Esophagus muscularis mucosa (tissue), 4 donors: ENCODE data around the gene USP24. TPM values are rescaled to one million over a fixed set of nuclear protein-coding genes. Genes with fewer than 3 reads are reported as not detected.
A peak's percentile ranks its signal among the peaks of the same experiment; 100 is the strongest.

Experiments used
- DNase-seq: peaks from one replicate; pipeline ENCODE4 v3.0.0-alpha.2; 2017; ENCODE audit errors: extremely low spot score
- H3K27ac ChIP-seq, 4 donors: fragments of 200-600 bp; sonication (generic); replicated peaks in 1 of 4; 1 replicate in 3 of 4; 2 replicates in 1 of 4; pipeline ENCODE4 v1.5.1; 2016 to 2019; ENCODE audit warnings: mild to moderate bottlenecking in 1 of 4
- H3K27me3 ChIP-seq, 4 donors: fragments of 200-600 bp; sonication (generic); one replicate each; pipeline versions ENCODE4 v1.5.1 to v1.6.0; 2016 to 2019
- H3K36me3 ChIP-seq, 4 donors: fragments of 200-600 bp; sonication (generic); one replicate each; pipeline ENCODE4 v1.5.1; 2016 to 2019
- H3K4me1 ChIP-seq, 4 donors: fragments of 200-600 bp; sonication (generic); one replicate each; pipeline ENCODE4 v1.5.1; 2016 to 2019
- H3K4me3 ChIP-seq, 4 donors: fragments of 200-600 bp; sonication (generic); 1 replicate in 2 of 4; 2 replicates in 2 of 4; pipeline ENCODE4 v1.5.1; 2016 to 2019; ENCODE audit warnings: mild to moderate bottlenecking in 4 of 4, moderate library complexity in 1 of 4
- H3K9me3 ChIP-seq, 4 donors: fragments of 200-600 bp; sonication (generic); 1 replicate in 3 of 4; 2 replicates in 1 of 4; pipeline ENCODE4 v1.5.1; 2016 to 2019
- CTCF ChIP-seq, 3 experiments: fragments of 200-600 bp in 2 of 3; fragments of 450-650 bp in 1 of 3; sonication (generic) in 2 of 3; IDR thresholded peaks; one replicate each; pipeline ENCODE4 v1.5.1; 2017 to 2019; ENCODE audit warnings: antibody characterized with exemption in 3 of 3, mild to moderate bottlenecking in 2 of 3, moderate library complexity in 1 of 3
- EP300 ChIP-seq: sonication (generic); formaldehyde crosslinking; IDR thresholded peaks from one replicate; pipeline ENCODE4 v1.6.1; 2017; ENCODE audit warnings: antibody characterized with exemption
- POLR2A ChIP-seq: fragments of 450-650 bp; IDR thresholded peaks from one replicate; pipeline ENCODE4 v1.6.1; 2017; ENCODE audit warnings: antibody characterized with exemption, moderate library complexity, mild to moderate bottlenecking, low read depth
- POLR2AphosphoS5 ChIP-seq, 2 donors: sonication (generic); formaldehyde crosslinking; IDR thresholded peaks; one replicate each; pipeline ENCODE4 v1.6.1; 2017; ENCODE audit warnings: antibody characterized with exemption in 2 of 2
- WGBS: methylation state at CpG from one replicate; pipeline ENCODE4 v1.1.5; 2018; 5-methylcytosine and 5-hydroxymethylcytosine counted together
- intact Hi-C: fragments of 100-400 bp; cut with DNase I; formaldehyde crosslinking; loops from one replicate; pipeline ENCODE4 v1.15.1; 2023
- total RNA-seq, 4 donors: library from RNA; depleted of rRNA; stranded (reverse); fragments of >200 nt; gene quantifications; one replicate each; pipeline versions ENCODE4 v1.1.0 to v1.2.1, GENCODE V29; 2016

The USP24 gene
- total RNA-seq, 4 donors from 2014 or later: 28.3 to 45.3 (median 37.7) TPM

GRCh38 chr1:55140546-55140983 lies 74.6 kb downstream of the USP24 start:
- H3K4me3 ChIP-seq: no peak overlapping the region
- intact Hi-C loops: loop anchor here (1.0 kb wide), 1 partner anchor 137 kb away; no protein-coding TSS in a partner anchor
- TF ChIP-seq EP300 (no peak), POLR2AphosphoS5 (IDR thresholded peaks at IDR 0.05) (no peak), CTCF (IDR thresholded peaks at IDR 0.05) (peak; percentile 79 to 83 (median 81))
- H3K9me3 ChIP-seq: no peaks in the 10 kb centered on the region
- H3K4me1 ChIP-seq: peaks cover 0 to 11% (median 4%) of the 10 kb centered on the region in 4 donors
- DNase-seq: no peak
- no peaks in the 10 kb centered on the region for H3K27me3 ChIP-seq
- peak overlapping the region in 1 of 4 donors; percentile 46 for H3K27ac ChIP-seq
- peaks cover 40 to 93% (median 78%) of the 10 kb centered on the region in 4 donors for H3K36me3 ChIP-seq
- 0% methylated on average over 3 of the region's 3 CpGs for WGBS

- no peak for TF ChIP-seq POLR2AphosphoS5 (IDR thresholded peaks at IDR 0.05)
- no peak for TF ChIP-seq POLR2A
- Histone ChIP-seq H3K4me3 (no peak overlapping the region), H3K27ac (no peak overlapping the region), H3K9me3 (no peaks in the 10 kb centered on the region), H3K27me3 (no peaks in the 10 kb centered on the region), H3K36me3 (peaks cover 43 to 93% (median 76%) of the 10 kb centered on the region in 4 donors), H3K4me1 (peaks cover 0 to 11% (median 4%) of the 10 kb centered on the region in 4 donors)
- intact Hi-C loops: loop anchor here (1.0 kb wide), 1 partner anchor 137 kb away; no protein-coding TSS in a partner anchor
- WGBS: 88% methylated on average over 2 of the region's 2 CpGs
- no peak for DNase-seq
Measured at GRCh38 chr1:55140137-55140536, 75.0 kb downstream of the USP24 start.

- H3K36me3 ChIP-seq: peaks cover 40 to 93% (median 78%) of the 10 kb centered on the region in 4 donors
- H3K4me1 ChIP-seq: peaks cover 0 to 11% (median 4%) of the 10 kb centered on the region in 4 donors
- H3K9me3 ChIP-seq: no peaks in the 10 kb centered on the region
- TF ChIP-seq POLR2AphosphoS5 (IDR thresholded peaks at IDR 0.05) (no peak), EP300 (no peak), POLR2A (no peak), CTCF (IDR thresholded peaks at IDR 0.05) (no peak)
- H3K4me3 ChIP-seq: no peak overlapping the region
- WGBS: 64% methylated on average over 2 of the region's 2 CpGs
- no peak overlapping the region for H3K27ac ChIP-seq
- no peak for DNase-seq
- no peaks in the 10 kb centered on the region for H3K27me3 ChIP-seq
- intact Hi-C loops: no loop called here
Measured at GRCh38 chr1:55138823-55139222, 76.3 kb downstream of the USP24 start.

GRCh38 chr1:55134152-55134808 lies 80.9 kb downstream of the USP24 start:
- Histone ChIP-seq H3K27ac (no peak overlapping the region), H3K4me1 (peaks cover 0 to 17% (median 2%) of the 10 kb centered on the region in 4 donors), H3K27me3 (no peaks in the 10 kb centered on the region), H3K4me3 (no peak overlapping the region), H3K36me3 (peaks cover 43 to 98% (median 83%) of the 10 kb centered on the region in 4 donors), H3K9me3 (no peaks in the 10 kb centered on the region)
- no peak for DNase-seq
- TF ChIP-seq EP300 (no peak), POLR2AphosphoS5 (IDR thresholded peaks at IDR 0.05) (no peak), POLR2A (no peak), CTCF (IDR thresholded peaks at IDR 0.05) (no peak)
- intact Hi-C loops: no loop called here
- 95% methylated on average over 7 of the region's 7 CpGs for WGBS

- DNase-seq: no peak
- peaks cover 0 to 17% (median 2%) of the 10 kb centered on the region in 4 donors for H3K4me1 ChIP-seq
- H3K9me3 ChIP-seq: no peaks in the 10 kb centered on the region
- no peaks in the 10 kb centered on the region for H3K27me3 ChIP-seq
- WGBS: 65% methylated on average over 2 of the region's 2 CpGs
- H3K36me3 ChIP-seq: peaks cover 33 to 94% (median 77%) of the 10 kb centered on the region in 4 donors
- TF ChIP-seq POLR2A (no peak), POLR2AphosphoS5 (IDR thresholded peaks at IDR 0.05) (no peak), EP300 (no peak), CTCF (IDR thresholded peaks at IDR 0.05) (no peak)
- intact Hi-C loops: no loop called here
- no peak overlapping the region for H3K27ac ChIP-seq
- H3K4me3 ChIP-seq: no peak overlapping the region
Measured at GRCh38 chr1:55131801-55132200, 83.4 kb downstream of the USP24 start.
